ENCODE results near the gene FHOD3. TPM values are rescaled to one million over a fixed set of nuclear protein-coding genes. Genes with fewer than 3 reads are reported as not detected.

Gene FHOD3
- total and polyA plus RNA-seq, 2 of the 13 experiments (the other 11 are each of a cell fraction or from before 2014, with no cell fraction given): 0.07 TPM; not detected in 1

DNA sequence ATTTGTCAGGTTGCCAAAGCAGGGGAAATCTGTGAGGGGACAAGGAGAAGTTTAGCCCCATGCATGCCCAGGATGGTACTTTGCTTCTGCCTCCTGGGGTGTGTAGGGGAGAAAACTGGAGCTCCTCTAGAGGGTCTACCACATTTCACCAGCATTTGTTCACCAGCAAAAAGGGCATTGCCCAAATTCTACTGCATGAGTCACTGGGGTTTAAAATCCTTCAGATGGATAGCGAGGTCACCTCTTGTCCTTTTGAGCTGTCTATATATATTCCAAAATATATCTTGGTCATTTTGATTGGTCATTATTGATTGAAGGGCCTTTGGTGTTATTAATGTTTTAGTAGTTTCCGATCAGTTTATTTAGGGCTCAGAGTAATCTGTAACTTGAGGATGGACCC lies 18.7 kb downstream of the FHOD3 start:
- Histone ChIP-seq H3K27ac (ENCODE audit: extremely low read length, insufficient read depth, low read length) (no peak overlapping the region), H3K9me3 (ENCODE audit: low read length) (no peaks in the 10 kb centered on the region), H3K4me3 (replicated peaks in 1 of 3; ENCODE audit: insufficient read depth in 1 of 3, low read depth in 2 of 3, low read length in 3 of 3) (no peak overlapping the region), H2AFZ (ENCODE audit: low read length) (no peak overlapping the region), H3K27me3 (ENCODE audit: control insufficient read depth in 1 of 2, insufficient read depth in 2 of 2, low read length in 2 of 2) (peaks cover 0 to 4% of the 10 kb centered on the region in 2 experiments; a peak in 2 of 5 replicates), H3K79me2 (ENCODE audit: insufficient read depth, low read length) (no peaks in the 10 kb centered on the region), H3K4me1 (ENCODE audit: insufficient read depth, low read length) (no peaks in the 10 kb centered on the region), H4K20me1 (ENCODE audit: insufficient read depth, low read length) (no peaks in the 10 kb centered on the region), H3K9ac (ENCODE audit: insufficient read depth, low read depth, low read length) (no peak overlapping the region), H3K36me3 (replicated peaks in 1 of 2; ENCODE audit: control insufficient read depth in 1 of 2, insufficient read depth in 2 of 2, low read length in 2 of 2) (no peaks in the 10 kb centered on the region), H3K4me2 (ENCODE audit: low read depth, low read length) (no peak overlapping the region)
- ATAC-seq (no peak), FAIRE-seq (no peak), DNase-seq (ENCODE audit: low spot score) (no peak)
- BruUV-seq (replicated peaks): no TSS peak
- WGBS (ENCODE audit: low lambda C conversion rate): 46% methylated on average over 2 of the region's 2 CpGs
- in situ Hi-C loops (cut with HindIII; ENCODE audit: extremely low pct_ligation_motif_present, low pct_unique_long_range_greater_than_20kb): no loop called here
- intact Hi-C loops (cut with micrococcal nuclease; ENCODE audit: unreplicated experiment): no loop called here
- ChIA-PET CTCF (ENCODE audit: low intra/inter-chr PET ratio, low total read pairs) (no interaction called here), POLR2A (no interaction called here)
- no peak for TF ChIP-seq NONO (IDR thresholded peaks at IDR 0.05)
- TF ChIP-seq NONO (CRISPR knock-in tag; conservative IDR thresholded peaks at IDR 0.05): no peak
- TF ChIP-seq SATB2 (CRISPR knock-in tag; IDR thresholded peaks at IDR 0.05): no peak
- TF ChIP-seq SP2 (CRISPR knock-in tag; IDR thresholded peaks at IDR 0.05): no peak
- no peak for TF ChIP-seq CEBPG (CRISPR knock-in tag; IDR thresholded peaks at IDR 0.05)
- TF ChIP-seq HDAC1 (CRISPR knock-in tag; IDR thresholded peaks at IDR 0.05): no peak
- TF ChIP-seq ATF7-NPFF (CRISPR knock-in tag; IDR thresholded peaks at IDR 0.05; ENCODE audit: low read depth): no peak
- no peak for TF ChIP-seq GATAD1 (CRISPR knock-in tag; IDR thresholded peaks at IDR 0.05)
- TF ChIP-seq ZNF678 (CRISPR knock-in tag; IDR thresholded peaks at IDR 0.05): no peak
- TF ChIP-seq KAT7 (CRISPR knock-in tag; IDR thresholded peaks at IDR 0.05; ENCODE audit: borderline replicate concordance): no peak

GRCh38 chr18:36321658-36322407 lies 24.3 kb downstream of the FHOD3 start:
- Histone ChIP-seq H3K9ac (ENCODE audit: insufficient read depth, low read depth, low read length) (no peak overlapping the region), H3K4me2 (ENCODE audit: low read depth, low read length) (no peak overlapping the region), H3K4me1 (ENCODE audit: insufficient read depth, low read length) (no peaks in the 10 kb centered on the region), H3K36me3 (replicated peaks in 1 of 2; ENCODE audit: control insufficient read depth in 1 of 2, insufficient read depth in 2 of 2, low read length in 2 of 2) (no peaks in the 10 kb centered on the region), H4K20me1 (ENCODE audit: insufficient read depth, low read length) (no peaks in the 10 kb centered on the region), H2AFZ (ENCODE audit: low read length) (no peak overlapping the region), H3K27ac (ENCODE audit: extremely low read length, insufficient read depth, low read length) (no peak overlapping the region), H3K9me3 (ENCODE audit: low read length) (no peaks in the 10 kb centered on the region), H3K27me3 (ENCODE audit: control insufficient read depth in 1 of 2, insufficient read depth in 2 of 2, low read length in 2 of 2) (no peaks in the 10 kb centered on the region; a peak in 1 of 5 replicates), H3K4me3 (replicated peaks in 1 of 3; ENCODE audit: insufficient read depth in 1 of 3, low read depth in 2 of 3, low read length in 3 of 3) (no peak overlapping the region), H3K79me2 (ENCODE audit: insufficient read depth, low read length) (no peaks in the 10 kb centered on the region)
- 9% methylated on average over 10 of the region's 10 CpGs for WGBS (ENCODE audit: low lambda C conversion rate)
- FAIRE-seq: no peak
- DNase-seq (ENCODE audit: low spot score): no peak
- no peak for ATAC-seq
- ChIA-PET POLR2A (no interaction called here), CTCF (ENCODE audit: low intra/inter-chr PET ratio, low total read pairs) (no interaction called here)
- in situ Hi-C loops (cut with HindIII; ENCODE audit: extremely low pct_ligation_motif_present, low pct_unique_long_range_greater_than_20kb) (no loop called here), intact Hi-C loops (cut with micrococcal nuclease; ENCODE audit: unreplicated experiment) (no loop called here)
- BruUV-seq (replicated peaks): no TSS peak
- TF ChIP-seq ZNF230 (CRISPR knock-in tag; IDR thresholded peaks at IDR 0.05): no peak
- TF ChIP-seq, protein P1, sequence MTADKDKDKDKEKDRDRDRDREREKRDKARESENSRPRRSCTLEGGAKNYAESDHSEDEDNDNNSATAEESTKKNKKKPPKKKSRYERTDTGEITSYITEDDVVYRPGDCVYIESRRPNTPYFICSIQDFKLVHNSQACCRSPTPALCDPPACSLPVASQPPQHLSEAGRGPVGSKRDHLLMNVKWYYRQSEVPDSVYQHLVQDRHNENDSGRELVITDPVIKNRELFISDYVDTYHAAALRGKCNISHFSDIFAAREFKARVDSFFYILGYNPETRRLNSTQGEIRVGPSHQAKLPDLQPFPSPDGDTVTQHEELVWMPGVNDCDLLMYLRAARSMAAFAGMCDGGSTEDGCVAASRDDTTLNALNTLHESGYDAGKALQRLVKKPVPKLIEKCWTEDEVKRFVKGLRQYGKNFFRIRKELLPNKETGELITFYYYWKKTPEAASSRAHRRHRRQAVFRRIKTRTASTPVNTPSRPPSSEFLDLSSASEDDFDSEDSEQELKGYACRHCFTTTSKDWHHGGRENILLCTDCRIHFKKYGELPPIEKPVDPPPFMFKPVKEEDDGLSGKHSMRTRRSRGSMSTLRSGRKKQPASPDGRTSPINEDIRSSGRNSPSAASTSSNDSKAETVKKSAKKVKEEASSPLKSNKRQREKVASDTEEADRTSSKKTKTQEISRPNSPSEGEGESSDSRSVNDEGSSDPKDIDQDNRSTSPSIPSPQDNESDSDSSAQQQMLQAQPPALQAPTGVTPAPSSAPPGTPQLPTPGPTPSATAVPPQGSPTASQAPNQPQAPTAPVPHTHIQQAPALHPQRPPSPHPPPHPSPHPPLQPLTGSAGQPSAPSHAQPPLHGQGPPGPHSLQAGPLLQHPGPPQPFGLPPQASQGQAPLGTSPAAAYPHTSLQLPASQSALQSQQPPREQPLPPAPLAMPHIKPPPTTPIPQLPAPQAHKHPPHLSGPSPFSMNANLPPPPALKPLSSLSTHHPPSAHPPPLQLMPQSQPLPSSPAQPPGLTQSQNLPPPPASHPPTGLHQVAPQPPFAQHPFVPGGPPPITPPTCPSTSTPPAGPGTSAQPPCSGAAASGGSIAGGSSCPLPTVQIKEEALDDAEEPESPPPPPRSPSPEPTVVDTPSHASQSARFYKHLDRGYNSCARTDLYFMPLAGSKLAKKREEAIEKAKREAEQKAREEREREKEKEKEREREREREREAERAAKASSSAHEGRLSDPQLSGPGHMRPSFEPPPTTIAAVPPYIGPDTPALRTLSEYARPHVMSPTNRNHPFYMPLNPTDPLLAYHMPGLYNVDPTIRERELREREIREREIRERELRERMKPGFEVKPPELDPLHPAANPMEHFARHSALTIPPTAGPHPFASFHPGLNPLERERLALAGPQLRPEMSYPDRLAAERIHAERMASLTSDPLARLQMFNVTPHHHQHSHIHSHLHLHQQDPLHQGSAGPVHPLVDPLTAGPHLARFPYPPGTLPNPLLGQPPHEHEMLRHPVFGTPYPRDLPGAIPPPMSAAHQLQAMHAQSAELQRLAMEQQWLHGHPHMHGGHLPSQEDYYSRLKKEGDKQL (CRISPR knock-in tag; IDR thresholded peaks at IDR 0.05; ENCODE audit: low read depth): no peak
- TF ChIP-seq POGZ (CRISPR knock-in tag; IDR thresholded peaks at IDR 0.05): no peak
- TF ChIP-seq SRF (IDR thresholded peaks at IDR 0.05; ENCODE audit: low read depth, low read length): no peak
- no peak for TF ChIP-seq MBNL3 (CRISPR knock-in tag; conservative IDR thresholded peaks at IDR 0.05)
- TF ChIP-seq ZNF10 (CRISPR knock-in tag; IDR thresholded peaks at IDR 0.05; ENCODE audit: borderline replicate concordance, low read depth): no peak

All from HepG2 (cell line).